Psoas muscle (tissue), 8 donors: ENCODE results near the gene OPN4. TPM values are rescaled to one million over a fixed set of nuclear protein-coding genes. Genes with fewer than 3 reads are reported as not detected.
A peak's percentile ranks its signal among the peaks of the same experiment; 100 is the strongest.

Source experiments
- ATAC-seq, 4 donors: fragments of 200-7000 bp; cut with Tn5 transposase; one replicate each; pipeline ENCODE4 v1.9.1; 2020; ENCODE audit warnings: moderate library complexity in 3 of 4, mild to moderate bottlenecking in 2 of 4
- DNase-seq, 2 donors: peaks; one replicate each; pipeline ENCODE4 v3.0.0-alpha.2; 2020
- H3K27ac ChIP-seq: fragments of 200-600 bp; one replicate; pipeline ENCODE4 v1.8.0; 2022
- H3K27me3 ChIP-seq, 3 donors: fragments of 200-600 bp in 1 of 3; one replicate each; pipeline versions ENCODE4 v1.6.1 to v1.8.0; 2013 to 2022; ENCODE audit warnings: low read length in 2 of 3, mild to moderate bottlenecking in 2 of 3, moderate library complexity in 1 of 3; ENCODE audit not compliant: insufficient read depth in 3 of 3
- H3K36me3 ChIP-seq, 2 donors: fragments of 200-600 bp in 1 of 2; one replicate each; pipeline versions ENCODE4 v1.6.1 to v1.8.0; 2013 to 2022; ENCODE audit warnings: low read depth in 1 of 2, mild to moderate bottlenecking in 1 of 2, moderate library complexity in 1 of 2; ENCODE audit not compliant: insufficient read depth in 1 of 2
- H3K4me1 ChIP-seq: fragments of 200-600 bp; one replicate; pipeline ENCODE4 v1.8.0; 2022
- H3K4me3 ChIP-seq: fragments of 200-600 bp; one replicate; pipeline ENCODE4 v1.8.0; 2022; ENCODE audit warnings: mild to moderate bottlenecking
- H3K9me3 ChIP-seq: fragments of 200-600 bp; one replicate; pipeline ENCODE4 v1.8.0; 2022
- CTCF ChIP-seq: fragments of 200-600 bp; IDR thresholded peaks from one replicate; pipeline ENCODE4 v1.8.0; 2022; ENCODE audit warnings: antibody characterized with exemption
- WGBS, 3 donors: extraction: QIAGEN DNeasy Blood & Tissue Kit; methylation state at CpG; one replicate each; pipeline versions ENCODE4 v1.1.6 to v1.1.7; 2013; 5-methylcytosine and 5-hydroxymethylcytosine counted together
- intact Hi-C, 2 donors: fragments of 100-400 bp; cut with DNase I; formaldehyde crosslinking; loops; one replicate each; pipeline versions ENCODE4 v1.11.0 to v1.14.2; 2022
- polyA plus RNA-seq, 3 donors: library from polyadenylated mRNA; stranded (reverse); fragments of 200-250 nt; gene quantifications; one replicate each; pipeline ENCODE4 v1.2.3, GENCODE V29; 2013
- total RNA-seq, 4 donors: library from RNA; stranded (reverse); fragmentation: NEBNext Ultra II Directional in 2 of 4; extraction: Animal tissue kit (Norgen Biotek cat#: 25700) in 2 of 4; gene quantifications; one replicate each; pipeline versions ENCODE4 v1.2.1 to v1.2.4, GENCODE V29; 2021 to 2023
- donor health status: healthy with polysubstance abuse.
- donor health status: DM: no; HTN: no; CAD: no; lungs with moderate emphysema.
- donor health status: Bipolar disorder and iron deficiency.
- donor health status: healthy.
- donor health status: DM: yes; HTN: yes; CAD: no.
- donor health status: DM: no; HTN: no; CAD: no.
- donor health status: DM: no; HTN: no; CAD: no.
- donor health status: DM: yes; HTN: yes; CAD: no.

OPN4 gene
- total and polyA plus RNA-seq, 7 donors = 0.12 to 0.49 (median 0.23) TPM

DNA sequence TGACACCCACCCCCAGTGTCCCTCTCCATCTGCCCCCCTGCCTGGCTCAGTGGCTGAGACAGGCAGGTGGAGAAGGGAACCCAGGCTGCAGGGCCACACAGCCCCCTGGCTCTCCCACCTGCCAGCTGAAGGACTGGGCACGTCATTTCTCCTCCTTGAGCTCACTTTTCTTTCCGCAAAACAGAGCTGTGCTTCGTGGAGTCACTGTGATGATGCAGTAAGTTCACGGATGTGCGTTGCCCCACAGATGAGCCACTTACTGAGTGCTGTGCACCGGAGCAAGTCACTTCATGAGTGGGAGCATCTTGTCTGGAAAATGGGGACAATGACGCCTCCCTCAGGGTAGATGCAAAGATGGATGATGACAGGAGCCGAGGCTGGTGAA is 2.7 kb downstream of the OPN4 start:
- intact Hi-C loops = no loop called here
- Histone ChIP-seq H3K4me3 (no peak overlapping the region), H3K36me3 (no peaks in the 10 kb centered on the region), H3K27me3 (no peaks in the 10 kb centered on the region), H3K27ac (peak overlapping the region; percentile 53), H3K4me1 (peaks cover 10% of the 10 kb centered on the region), H3K9me3 (no peaks in the 10 kb centered on the region)
- ATAC-seq = no peak
- DNase-seq = no peak
- WGBS, 3 donors = 86 to 93% (median 90%) methylated on average over 8 of the region's 8 CpGs
- no peak for TF ChIP-seq CTCF

GRCh38 chr10:86657396-86658011 is 3.2 kb downstream of the OPN4 start:
- Histone ChIP-seq H3K36me3 (no peaks in the 10 kb centered on the region), H3K27ac (no peak overlapping the region), H3K4me1 (peaks cover 15% of the 10 kb centered on the region), H3K9me3 (no peaks in the 10 kb centered on the region), H3K27me3 (no peaks in the 10 kb centered on the region), H3K4me3 (no peak overlapping the region)
- no peak for ATAC-seq
- WGBS, 3 donors = 74 to 81% (median 81%) methylated on average over 19 of the region's 19 CpGs
- no peak for DNase-seq
- no peak for TF ChIP-seq CTCF
- intact Hi-C loops = no loop called here

DNA sequence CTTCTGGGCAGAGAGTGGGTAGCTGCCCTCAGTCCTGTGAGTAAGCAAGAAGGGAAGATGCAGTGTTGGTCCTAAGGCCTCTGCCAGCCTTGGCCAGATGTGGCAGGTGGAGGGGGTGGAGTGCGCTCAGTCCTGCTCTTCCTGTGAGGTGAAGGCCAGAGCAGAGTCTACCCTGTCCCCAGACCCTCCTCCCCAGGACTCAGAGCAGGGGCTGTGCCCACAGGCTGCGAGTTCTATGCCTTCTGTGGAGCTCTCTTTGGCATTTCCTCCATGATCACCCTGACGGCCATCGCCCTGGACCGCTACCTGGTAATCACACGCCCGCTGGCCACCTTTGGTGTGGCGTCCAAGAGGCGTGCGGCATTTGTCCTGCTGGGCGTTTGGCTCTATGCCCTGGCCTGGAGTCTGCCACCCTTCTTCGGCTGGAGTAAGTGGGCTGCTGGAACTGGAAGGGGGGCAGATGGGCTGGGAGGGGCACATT is 4.0 kb downstream of the OPN4 start:
- ATAC-seq (no peak), DNase-seq (peak; percentile 15 to 47)
- H3K4me3 ChIP-seq = no peak overlapping the region
- no peaks in the 10 kb centered on the region for H3K36me3 ChIP-seq
- no peak for TF ChIP-seq CTCF
- H3K4me1 ChIP-seq = peaks cover 23% of the 10 kb centered on the region
- no peaks in the 10 kb centered on the region for H3K27me3 ChIP-seq
- WGBS, 3 donors = 72 to 84% (median 73%) methylated on average over 12 of the region's 12 CpGs
- intact Hi-C loops = no loop called here
- no peak overlapping the region for H3K27ac ChIP-seq
- H3K9me3 ChIP-seq = no peaks in the 10 kb centered on the region

DNA sequence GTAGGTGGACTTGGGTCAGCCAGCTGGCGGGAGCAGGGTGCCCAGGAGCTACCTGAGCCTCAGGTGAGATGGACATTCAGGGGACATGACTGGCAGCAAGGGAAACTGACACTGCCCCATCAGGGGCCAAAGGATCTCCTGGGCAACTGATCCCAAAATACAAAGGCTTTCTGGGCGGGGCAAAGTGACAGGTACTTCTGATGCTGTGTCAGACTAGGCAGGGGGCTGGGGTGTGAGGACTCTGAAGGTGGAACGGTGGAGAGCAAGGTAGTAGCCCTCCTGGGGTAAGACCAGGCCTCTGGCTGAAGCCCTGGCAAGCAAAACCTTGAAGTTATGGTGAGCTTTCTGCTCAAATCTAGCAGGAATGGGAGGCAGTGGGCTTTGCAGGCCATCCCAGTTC is 4.4 kb downstream of the OPN4 start:
- Histone ChIP-seq H3K9me3 (no peaks in the 10 kb centered on the region), H3K27ac (no peak overlapping the region), H3K4me3 (no peak overlapping the region), H3K4me1 (peaks cover 27% of the 10 kb centered on the region), H3K27me3 (no peaks in the 10 kb centered on the region), H3K36me3 (no peaks in the 10 kb centered on the region)
- ATAC-seq = no peak
- TF ChIP-seq CTCF = no peak
- intact Hi-C loops = no loop called here
- WGBS, 3 donors = 54 to 83% (median 70%) methylated on average over 3 of the region's 3 CpGs
- DNase-seq = no peak

- Histone ChIP-seq H3K4me1 (peaks cover 32% of the 10 kb centered on the region), H3K27me3 (no peaks in the 10 kb centered on the region), H3K4me3 (no peak overlapping the region), H3K27ac (no peak overlapping the region), H3K9me3 (no peaks in the 10 kb centered on the region), H3K36me3 (no peaks in the 10 kb centered on the region)
- DNase-seq (peak; percentile 9 to 33), ATAC-seq (no peak)
- WGBS, 3 donors = 91 to 95% (median 95%) methylated on average over 19 of the region's 19 CpGs
- intact Hi-C loops = no loop called here
- no peak for TF ChIP-seq CTCF
Observed at GRCh38 chr10:86659161-86659691, 4.9 kb downstream of the OPN4 start.
